Activated B cell treated with CpG ODN at 0.5 μM for 24 hours (primary cell): ENCODE results near the gene NKAIN1. TPM values are rescaled to one million over a fixed set of nuclear protein-coding genes. Genes with fewer than 3 reads are reported as not detected.

ENCODE experiments used
- ATAC-seq: fragments of 200-7000 bp; cut with Tn5 transposase; one replicate; pipeline ENCODE4 v1.10.0; 2021; ENCODE audit warnings: low read depth, mild to moderate bottlenecking, moderate library complexity
- CTCF ChIA-PET: fragments of 350-600 bp; sonication (Branson Sonifier 250); formaldehyde crosslinking; loops from one replicate; lab custom pipeline; 2021; ENCODE audit warnings: antibody characterized with exemption; lab: Charles Lee
- POLR2A ChIA-PET: fragments of 350-600 bp; sonication (Branson Sonifier 250); formaldehyde crosslinking; loops from one replicate; lab custom pipeline; 2021; ENCODE audit warnings: antibody characterized with exemption; lab: Charles Lee
- DNase-seq: peaks from one replicate; pipeline ENCODE4 v3.0.0; 2022
- H3K27ac Mint-ChIP-seq: one replicate; pipeline ENCODE4 v1.8.0; 2020; ENCODE audit warnings: mixed read lengths
- H3K27me3 Mint-ChIP-seq: one replicate; pipeline ENCODE4 v1.8.0; 2021; ENCODE audit warnings: mixed read lengths
- H3K36me3 Mint-ChIP-seq: one replicate; pipeline ENCODE4 v1.8.0; 2021; ENCODE audit warnings: low read depth, mixed read lengths
- H3K4me1 Mint-ChIP-seq: one replicate; pipeline ENCODE4 v1.8.0; 2021; ENCODE audit warnings: mixed read lengths
- H3K4me3 Mint-ChIP-seq: one replicate; pipeline ENCODE4 v1.8.0; 2020; ENCODE audit warnings: mild to moderate bottlenecking, mixed read lengths
- H3K9me3 Mint-ChIP-seq: one replicate; pipeline ENCODE4 v1.8.0; 2020; ENCODE audit warnings: mixed read lengths
- intact Hi-C: fragments of 100-400 bp; cut with micrococcal nuclease; formaldehyde crosslinking; loops from one replicate; pipeline ENCODE4 v1.15.1; 2024
- total RNA-seq: library from RNA; stranded (reverse); gene quantifications from 2 replicates; pipeline ENCODE4 v1.2.3, GENCODE V29; 2022
- TF ChIP-seq, protein P1 (sequence below): fragments of 200-600 bp; IDR thresholded peaks from one replicate; pipeline ENCODE4 v1.8.0; 2022; ENCODE audit warnings: antibody characterized with exemption, mild to moderate bottlenecking

The NKAIN1 gene
- total RNA-seq, 1 donor from 2014 or later, result not detected

DNA sequence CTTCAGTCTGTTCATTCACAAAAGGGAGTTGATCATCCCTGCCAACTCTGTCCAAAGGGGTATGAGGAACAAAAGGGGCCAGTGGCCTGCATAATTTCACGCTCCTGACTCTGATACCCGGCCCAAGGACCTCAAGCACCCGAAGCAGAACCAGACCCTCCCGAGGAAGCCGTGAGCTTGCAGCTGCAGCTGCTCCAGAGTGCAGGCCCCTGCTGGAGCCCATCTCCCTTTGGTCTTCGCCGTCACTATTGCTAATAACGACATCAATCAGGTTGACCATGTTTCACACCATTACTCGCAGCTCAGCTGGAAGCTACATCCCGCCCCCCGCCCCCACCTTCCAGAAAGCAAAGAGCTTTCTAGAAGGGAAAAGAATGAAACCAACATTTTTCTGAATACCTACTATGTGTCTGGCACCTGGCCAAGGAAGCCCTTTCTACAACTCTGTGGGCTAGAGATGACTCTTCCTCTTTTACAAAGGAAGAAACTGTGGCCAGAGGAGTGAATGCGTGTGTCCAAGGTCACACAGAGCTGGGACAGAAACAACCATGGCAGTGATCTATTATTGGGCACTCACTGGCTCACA lies 5.5 kb downstream of the NKAIN1 start:
- peaks cover 31% of the 10 kb centered on the region for H3K27me3 Mint-ChIP-seq
- ATAC-seq, result no peak
- ChIA-PET POLR2A (no interaction called here), CTCF (no interaction called here)
- peaks cover 8% of the 10 kb centered on the region for H3K4me1 Mint-ChIP-seq
- H3K36me3 Mint-ChIP-seq, result no peaks in the 10 kb centered on the region
- DNase-seq, result no peak
- H3K27ac Mint-ChIP-seq, result no peak overlapping the region
- no peak overlapping the region for H3K4me3 Mint-ChIP-seq
- intact Hi-C loops, result no loop called here
- no peaks in the 10 kb centered on the region for H3K9me3 Mint-ChIP-seq
- TF ChIP-seq, protein P1, sequence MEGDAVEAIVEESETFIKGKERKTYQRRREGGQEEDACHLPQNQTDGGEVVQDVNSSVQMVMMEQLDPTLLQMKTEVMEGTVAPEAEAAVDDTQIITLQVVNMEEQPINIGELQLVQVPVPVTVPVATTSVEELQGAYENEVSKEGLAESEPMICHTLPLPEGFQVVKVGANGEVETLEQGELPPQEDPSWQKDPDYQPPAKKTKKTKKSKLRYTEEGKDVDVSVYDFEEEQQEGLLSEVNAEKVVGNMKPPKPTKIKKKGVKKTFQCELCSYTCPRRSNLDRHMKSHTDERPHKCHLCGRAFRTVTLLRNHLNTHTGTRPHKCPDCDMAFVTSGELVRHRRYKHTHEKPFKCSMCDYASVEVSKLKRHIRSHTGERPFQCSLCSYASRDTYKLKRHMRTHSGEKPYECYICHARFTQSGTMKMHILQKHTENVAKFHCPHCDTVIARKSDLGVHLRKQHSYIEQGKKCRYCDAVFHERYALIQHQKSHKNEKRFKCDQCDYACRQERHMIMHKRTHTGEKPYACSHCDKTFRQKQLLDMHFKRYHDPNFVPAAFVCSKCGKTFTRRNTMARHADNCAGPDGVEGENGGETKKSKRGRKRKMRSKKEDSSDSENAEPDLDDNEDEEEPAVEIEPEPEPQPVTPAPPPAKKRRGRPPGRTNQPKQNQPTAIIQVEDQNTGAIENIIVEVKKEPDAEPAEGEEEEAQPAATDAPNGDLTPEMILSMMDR, result no peak

DNA sequence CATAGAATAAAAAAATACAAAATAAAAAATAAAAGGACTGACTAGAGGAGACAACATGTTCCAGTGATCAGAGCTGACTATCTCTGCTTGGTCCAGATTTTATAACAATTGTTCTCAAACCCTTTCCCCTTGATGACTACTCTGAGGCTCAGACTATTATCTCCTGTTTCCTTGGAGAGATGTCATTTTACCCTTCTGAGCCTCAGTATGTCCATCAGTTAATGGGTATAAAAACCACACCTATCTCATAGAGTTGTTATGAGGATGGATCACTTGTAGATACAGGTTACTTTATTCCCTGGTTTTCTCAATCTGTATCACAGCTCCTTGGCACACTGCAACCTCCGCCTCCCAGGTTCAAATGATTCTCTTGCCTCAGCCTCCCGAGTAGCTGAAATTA lies 7.0 kb downstream of the NKAIN1 start:
- Mint-ChIP-seq H3K27ac (no peak overlapping the region), H3K4me3 (no peak overlapping the region), H3K36me3 (no peaks in the 10 kb centered on the region), H3K9me3 (no peaks in the 10 kb centered on the region), H3K4me1 (no peaks in the 10 kb centered on the region), H3K27me3 (peaks cover 18% of the 10 kb centered on the region)
- TF ChIP-seq, protein P1, result no peak
- ChIA-PET POLR2A (no interaction called here), CTCF (no interaction called here)
- intact Hi-C loops, result no loop called here
- ATAC-seq (no peak), DNase-seq (no peak)

DNA sequence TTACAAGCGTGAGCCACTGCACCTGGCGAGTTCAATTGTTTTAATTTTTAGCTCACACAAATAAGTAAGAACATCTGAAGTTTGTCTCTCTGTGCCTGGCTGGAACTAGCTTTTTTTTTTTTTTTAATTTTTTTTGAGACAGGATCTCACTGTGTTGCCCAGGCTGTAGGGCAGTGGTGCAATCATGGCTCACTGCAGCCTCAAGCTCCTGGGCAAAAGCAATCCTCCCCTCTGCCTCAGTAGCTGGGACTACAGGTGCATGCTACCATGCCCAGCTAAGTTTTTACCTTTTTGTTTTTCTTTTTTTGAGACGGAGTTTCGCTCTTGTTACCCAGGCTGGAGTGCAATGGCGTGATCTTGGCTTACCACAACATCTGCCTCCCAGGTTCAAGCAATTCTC lies 7.9 kb downstream of the NKAIN1 start:
- CTCF ChIA-PET, result no interaction called here
- intact Hi-C loops, result no loop called here
- ATAC-seq (no peak), DNase-seq (no peak)
- H3K4me1 Mint-ChIP-seq, result no peaks in the 10 kb centered on the region
- H3K9me3 Mint-ChIP-seq, result no peaks in the 10 kb centered on the region
- POLR2A ChIA-PET, result interaction anchor here (0.7 kb wide), 1 partner anchor 10 kb away, joined by 3 read pairs; no protein-coding TSS in a partner anchor
- no peak overlapping the region for H3K4me3 Mint-ChIP-seq
- peaks cover 18% of the 10 kb centered on the region for H3K27me3 Mint-ChIP-seq
- H3K36me3 Mint-ChIP-seq, result no peaks in the 10 kb centered on the region
- TF ChIP-seq, protein P1, result no peak
- H3K27ac Mint-ChIP-seq, result no peak overlapping the region

DNA sequence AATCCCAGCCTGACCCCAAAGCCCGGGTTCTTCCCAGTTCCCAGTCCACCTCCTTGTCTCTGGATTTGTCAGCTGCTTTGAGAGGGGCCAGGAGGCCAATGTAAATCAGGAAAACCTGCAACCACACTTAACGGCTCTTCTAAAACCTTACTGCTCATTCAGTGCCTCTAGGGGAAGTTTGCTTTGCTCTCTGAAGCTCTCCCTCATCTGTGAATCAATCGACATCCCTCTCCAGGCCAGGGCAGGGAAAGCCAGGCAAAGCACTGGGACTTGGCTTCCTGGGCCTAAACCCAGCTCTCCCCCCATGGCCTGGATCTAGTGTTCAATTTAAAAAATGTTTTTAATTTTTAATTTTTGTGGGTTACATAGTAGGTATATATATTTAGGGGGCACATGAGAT lies 9.3 kb downstream of the NKAIN1 start:
- no peak overlapping the region for H3K4me3 Mint-ChIP-seq
- no peak overlapping the region for H3K27ac Mint-ChIP-seq
- no peaks in the 10 kb centered on the region for H3K36me3 Mint-ChIP-seq
- no peaks in the 10 kb centered on the region for H3K4me1 Mint-ChIP-seq
- DNase-seq (no peak), ATAC-seq (no peak)
- no peaks in the 10 kb centered on the region for H3K9me3 Mint-ChIP-seq
- peaks cover 13% of the 10 kb centered on the region for H3K27me3 Mint-ChIP-seq
- POLR2A ChIA-PET, result no interaction called here
- TF ChIP-seq, protein P1, result no peak
- intact Hi-C loops, result no loop called here
- CTCF ChIA-PET, result no interaction called here

DNA sequence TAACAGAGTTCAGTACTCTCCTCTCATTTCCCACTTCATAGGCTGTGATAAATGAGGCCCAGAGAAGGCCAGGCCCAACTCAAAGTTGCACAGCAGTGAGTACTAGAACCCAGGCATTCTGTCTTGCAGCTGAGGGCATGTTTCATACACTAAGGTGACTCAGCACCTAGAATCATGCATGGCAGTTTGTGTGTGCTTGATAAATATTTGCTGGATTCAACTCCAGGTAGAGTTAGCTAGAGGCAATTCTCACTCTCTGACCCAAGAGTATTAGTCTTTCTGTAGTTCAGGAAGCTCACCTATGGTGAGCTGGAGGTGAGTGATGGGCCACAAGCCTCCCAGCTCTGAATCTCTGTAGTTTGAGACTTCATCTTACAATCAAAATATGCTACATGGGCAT lies 10.7 kb downstream of the NKAIN1 start:
- H3K27ac Mint-ChIP-seq, result no peak overlapping the region
- TF ChIP-seq, protein P1, result no peak

More for the DNA sequence above, 10.7 kb downstream of the NKAIN1 start:
- Mint-ChIP-seq H3K4me3 (no peak overlapping the region), H3K27me3 (peaks cover 4% of the 10 kb centered on the region), H3K9me3 (no peaks in the 10 kb centered on the region), H3K36me3 (no peaks in the 10 kb centered on the region), H3K4me1 (no peaks in the 10 kb centered on the region)
- ChIA-PET CTCF (no interaction called here), POLR2A (no interaction called here)
- DNase-seq, result no peak
- intact Hi-C loops, result no loop called here
- ATAC-seq, result no peak
